T-cell (primary cell): Measurements from ENCODE around the gene ASPSCR1. TPM values are rescaled to one million over a fixed set of nuclear protein-coding genes. Genes with fewer than 3 reads are reported as not detected.

Source experiments
- ATAC-seq, 4 experiments: fragments of 200-7000 bp in 3 of 4; fragments of 150-1000 bp in 1 of 4; cut with Tn5 transposase; replicated peaks in 1 of 4; 1 replicate in 3 of 4; 2 replicates in 1 of 4; pipeline ENCODE4 v1.10.0; 2021; ENCODE audit warnings: moderate library complexity in 3 of 4, mild to moderate bottlenecking in 2 of 4, moderate number of reproducible peaks in 1 of 4
- CTCF ChIA-PET, 2 donors: fragments of 300-600 bp; sonication (Branson Sonifier 250); formaldehyde crosslinking; loops; one replicate each; lab custom pipeline; 2022; ENCODE audit warnings: antibody characterized with exemption in 2 of 2; lab: Charles Lee
- POLR2A ChIA-PET, 2 donors: fragments of 300-600 bp; sonication (Branson Sonifier 250); formaldehyde crosslinking; loops; one replicate each; lab custom pipeline; 2022; ENCODE audit warnings: antibody characterized with exemption in 2 of 2; lab: Charles Lee
- DNase-seq, 35 experiments: peaks; one replicate each; pipeline versions ENCODE4 v3.0.0 to v3.0.0-alpha.2; 2013 to 2023
- H3K27ac ChIP-seq: one replicate; pipeline ENCODE4 v1.5.1; 2013; ENCODE audit warnings: low read length
- H3K27me3 ChIP-seq, 2 experiments: replicated peaks in 1 of 2; 1 replicate in 1 of 2; 2 replicates in 1 of 2; pipeline versions ENCODE4 v1.6.1 to v1.7.0; 2013; ENCODE audit warnings: low read length in 1 of 2, mixed read lengths in 1 of 2; ENCODE audit not compliant: control insufficient read depth in 2 of 2, insufficient read depth in 2 of 2; ENCODE audit errors: extremely low read depth in 1 of 2
- H3K36me3 ChIP-seq, 2 donors: 1 replicate in 1 of 2; 2 replicates in 1 of 2; pipeline versions ENCODE4 v1.6.1 to v1.7.0; 2013; ENCODE audit warnings: low read length in 1 of 2; ENCODE audit not compliant: control insufficient read depth in 2 of 2, insufficient read depth in 1 of 2; ENCODE audit errors: extremely low read depth in 1 of 2
- H3K4me1 ChIP-seq, 2 experiments: 1 replicate in 1 of 2; 2 replicates in 1 of 2; pipeline versions ENCODE4 v1.6.1 to v1.7.0; 2013; ENCODE audit warnings: low read length in 2 of 2, mixed read lengths in 1 of 2; ENCODE audit not compliant: insufficient read depth in 2 of 2, control insufficient read depth in 1 of 2; ENCODE audit errors: extremely low read depth in 1 of 2
- H3K4me3 ChIP-seq, 2 donors: 1 replicate in 1 of 2; 2 replicates in 1 of 2; pipeline versions ENCODE4 v1.5.1 to v1.7.0; 2013; ENCODE audit warnings: mild to moderate bottlenecking in 2 of 2, low read length in 1 of 2, moderate library complexity in 1 of 2; ENCODE audit not compliant: control insufficient read depth in 1 of 2; ENCODE audit errors: extremely low read depth in 1 of 2
- H3K9me3 ChIP-seq: 2 replicates; pipeline ENCODE4 v1.7.0; 2013
- H3K27ac Mint-ChIP-seq, 2 donors: one replicate each; pipeline ENCODE4 v1.8.0; 2020 to 2021; ENCODE audit warnings: mild to moderate bottlenecking in 2 of 2, mixed read lengths in 2 of 2
- H3K27me3 Mint-ChIP-seq, 2 donors: one replicate each; pipeline ENCODE4 v1.8.0; 2021 to 2022; ENCODE audit warnings: mixed read lengths in 2 of 2
- H3K36me3 Mint-ChIP-seq: one replicate; pipeline ENCODE4 v1.8.0; 2021; ENCODE audit warnings: mixed read lengths
- H3K4me1 Mint-ChIP-seq, 3 donors: one replicate each; pipeline ENCODE4 v1.8.0; 2020 to 2022; ENCODE audit warnings: mixed read lengths in 3 of 3, mild to moderate bottlenecking in 1 of 3
- H3K4me3 Mint-ChIP-seq, 3 donors: one replicate each; pipeline ENCODE4 v1.8.0; 2020 to 2022; ENCODE audit warnings: mild to moderate bottlenecking in 3 of 3, mixed read lengths in 3 of 3, moderate library complexity in 3 of 3
- H3K9me3 Mint-ChIP-seq, 3 donors: one replicate each; pipeline ENCODE4 v1.8.0; 2020 to 2022; ENCODE audit warnings: mixed read lengths in 3 of 3
- WGBS: methylation state at CpG from one replicate; pipeline ENCODE4 v1.1.5; 2013; ENCODE audit warnings: missing lambda C conversion rate; ENCODE audit not compliant: insufficient coverage; 5-methylcytosine and 5-hydroxymethylcytosine counted together
- total RNA-seq, 35 experiments: library from RNA in 6 of 35; stranded (reverse) in 6 of 35; fragments of 120-200 nt in 1 of 35; gene quantifications; one replicate each; pipeline versions ENCODE4 v1.2.1 to v1.2.4 and lab custom pipeline; 2013 to 2026

Gene ASPSCR1
- total RNA-seq, 5 donors from 2014 or later (not counting 1 experiment from before 2014, with no cell fraction given), result 34.6 to 49.7 (median 44.9) TPM

GRCh38 chr17:81964081-81964849, 13.2 kb upstream of the ASPSCR1 start:
- WGBS, result 88% methylated on average over 16 of the region's 22 CpGs
- peaks cover 0 to 48% of the 10 kb centered on the region in 2 experiments for H3K27me3 ChIP-seq
- ATAC-seq, result no peak
- peaks cover 0 to 20% of the 10 kb centered on the region in 2 donors for H3K27me3 Mint-ChIP-seq
- no peak overlapping the region for H3K4me3 ChIP-seq
- ChIA-PET CTCF (interaction anchor here in 1 of 2 donors (0.5 kb wide), 1 partner anchor 9 kb away, joined by 4 read pairs; no protein-coding TSS in a partner anchor), POLR2A (no interaction called here)
- no peak overlapping the region for H3K4me3 Mint-ChIP-seq
- H3K9me3 Mint-ChIP-seq, result no peaks in the 10 kb centered on the region
- H3K36me3 ChIP-seq, result no peaks in the 10 kb centered on the region
- H3K4me1 Mint-ChIP-seq, result peaks cover 13 to 24% (median 20%) of the 10 kb centered on the region in 3 donors
- no peak overlapping the region for H3K27ac ChIP-seq
- no peak overlapping the region for H3K27ac Mint-ChIP-seq
- H3K4me1 ChIP-seq, result peaks cover 16 to 59% of the 10 kb centered on the region in 2 experiments
- H3K36me3 Mint-ChIP-seq, result no peaks in the 10 kb centered on the region
- no peak for DNase-seq
- no peaks in the 10 kb centered on the region for H3K9me3 ChIP-seq

- H3K27me3 Mint-ChIP-seq, result peaks cover 0 to 20% of the 10 kb centered on the region in 2 donors
- Histone ChIP-seq H3K27me3 (peaks cover 0 to 39% of the 10 kb centered on the region in 2 experiments), H3K36me3 (no peaks in the 10 kb centered on the region), H3K4me1 (peaks cover 12 to 53% of the 10 kb centered on the region in 2 experiments), H3K27ac (no peak overlapping the region), H3K4me3 (peak overlapping the region in 1 of 2 donors; percentile 49), H3K9me3 (no peaks in the 10 kb centered on the region)
- CTCF ChIA-PET, result interaction anchor here in 1 of 2 donors (1.5 kb wide), 1 partner anchor 53 kb away, joined by 5 read pairs; no protein-coding TSS in a partner anchor
- peak overlapping the region in 2 of 3 donors; percentile 28 to 71 for H3K4me3 Mint-ChIP-seq
- peaks cover 18 to 29% (median 24%) of the 10 kb centered on the region in 3 donors for H3K4me1 Mint-ChIP-seq
- no peak for ATAC-seq
- no peaks in the 10 kb centered on the region for H3K36me3 Mint-ChIP-seq
- 78% methylated on average over 34 of the region's 41 CpGs for WGBS
- no peaks in the 10 kb centered on the region for H3K9me3 Mint-ChIP-seq
- DNase-seq, result no peak
- no peak overlapping the region for H3K27ac Mint-ChIP-seq
- POLR2A ChIA-PET, result no interaction called here
These were observed 10.8 kb upstream of the ASPSCR1 start for GRCh38 chr17:81966343-81967243.

- Histone ChIP-seq H3K36me3 (no peaks in the 10 kb centered on the region), H3K4me3 (peak overlapping the region; percentile 49 to 54), H3K4me1 (peaks cover 12 to 47% of the 10 kb centered on the region in 2 experiments), H3K27me3 (peaks cover 0 to 33% of the 10 kb centered on the region in 2 experiments), H3K27ac (peak overlapping the region; percentile 29), H3K9me3 (no peaks in the 10 kb centered on the region)
- 80% methylated on average over 3 of the region's 5 CpGs for WGBS
- Mint-ChIP-seq H3K4me1 (peaks cover 18 to 28% (median 24%) of the 10 kb centered on the region in 3 donors), H3K4me3 (peak overlapping the region in 2 of 3 donors; percentile 61 to 71), H3K36me3 (no peaks in the 10 kb centered on the region), H3K27me3 (peaks cover 0 to 18% of the 10 kb centered on the region in 2 donors), H3K27ac (peak overlapping the region in 1 of 2 donors; percentile 28), H3K9me3 (no peaks in the 10 kb centered on the region)
- ATAC-seq, result no peak
- POLR2A ChIA-PET, result no interaction called here
- DNase-seq, result no peak
- CTCF ChIA-PET, result interaction anchor here in 1 of 2 donors (1.5 kb wide), 1 partner anchor 53 kb away, joined by 5 read pairs; no protein-coding TSS in a partner anchor
These were observed 10.2 kb upstream of the ASPSCR1 start for GRCh38 chr17:81967244-81967532.

- Mint-ChIP-seq H3K4me1 (peaks cover 18 to 26% (median 24%) of the 10 kb centered on the region in 3 donors), H3K4me3 (peak overlapping the region; percentile 61 to 71 (median 65)), H3K9me3 (no peaks in the 10 kb centered on the region), H3K36me3 (no peaks in the 10 kb centered on the region), H3K27ac (peak overlapping the region; percentile 80 to 81), H3K27me3 (peaks cover 0 to 15% of the 10 kb centered on the region in 2 donors)
- ATAC-seq, result peak; percentile 97 to 99 (median 98)
- Histone ChIP-seq H3K27ac (peak overlapping the region; percentile 29), H3K36me3 (no peaks in the 10 kb centered on the region), H3K9me3 (no peaks in the 10 kb centered on the region), H3K27me3 (peaks cover 0 to 27% of the 10 kb centered on the region in 2 experiments), H3K4me1 (peaks cover 12 to 47% of the 10 kb centered on the region in 2 experiments), H3K4me3 (peak overlapping the region; percentile 49 to 54)
- POLR2A ChIA-PET, result interaction anchor here in 1 of 2 donors (0.6 kb wide), 1 partner anchor 411 kb away, joined by 11 read pairs; no protein-coding TSS in a partner anchor
- CTCF ChIA-PET, result interaction anchor here in 1 of 2 donors (1.5 kb wide), 1 partner anchor 52 kb away, joined by 5 read pairs; no protein-coding TSS in a partner anchor
- 20% methylated on average over 29 of the region's 36 CpGs for WGBS
- peak; percentile 75 to 91 (median 83) for DNase-seq
These were observed 9.7 kb upstream of the ASPSCR1 start for GRCh38 chr17:81967533-81968395.

GRCh38 chr17:81968396-81968745, 9.1 kb upstream of the ASPSCR1 start:
- no peak overlapping the region for H3K4me3 ChIP-seq
- POLR2A ChIA-PET, result interaction anchor here in 1 of 2 donors (0.6 kb wide), 1 partner anchor 410 kb away, joined by 11 read pairs; no protein-coding TSS in a partner anchor
- H3K4me1 Mint-ChIP-seq, result peaks cover 18 to 26% (median 24%) of the 10 kb centered on the region in 3 donors

More at GRCh38 chr17:81968396-81968745, 9.1 kb upstream of the ASPSCR1 start:
- no peak for ATAC-seq
- Mint-ChIP-seq H3K36me3 (no peaks in the 10 kb centered on the region), H3K27ac (peak overlapping the region; percentile 80 to 81), H3K9me3 (no peaks in the 10 kb centered on the region), H3K4me3 (peak overlapping the region; percentile 61 to 71 (median 65)), H3K27me3 (peaks cover 0 to 11% of the 10 kb centered on the region in 2 donors)
- DNase-seq, result no peak
- Histone ChIP-seq H3K4me1 (peaks cover 12 to 42% of the 10 kb centered on the region in 2 experiments), H3K36me3 (no peaks in the 10 kb centered on the region), H3K27me3 (peaks cover 0 to 21% of the 10 kb centered on the region in 2 experiments), H3K27ac (no peak overlapping the region), H3K9me3 (no peaks in the 10 kb centered on the region)
- CTCF ChIA-PET, result interaction anchor here in 1 of 2 donors (1.5 kb wide), 1 partner anchor 52 kb away, joined by 5 read pairs; no protein-coding TSS in a partner anchor
- WGBS, result 100% methylated on average over 2 of the region's 7 CpGs
